GM12873 (cell line): ENCODE data around the gene TRPM1.

Experiments used
- CTCF ChIP-seq: IDR thresholded peaks from 2 replicates; pipeline ENCODE4 v1.5.1; 2012; ENCODE audit warnings: low read depth, mild to moderate bottlenecking, moderate library complexity, low read length, control low read depth; ENCODE audit not compliant: insufficient read depth; ENCODE audit errors: missing control alignments

TRPM1 gene

GRCh38 chr15:30963681-30964080 is 137.8 kb downstream of the TRPM1 start:
- no peak for TF ChIP-seq CTCF

- no peak for TF ChIP-seq CTCF
Observed at GRCh38 chr15:30962659-30963058, 138.9 kb downstream of the TRPM1 start.

GRCh38 chr15:30962079-30962478 is 139.4 kb downstream of the TRPM1 start:
- TF ChIP-seq CTCF, result no peak

- no peak for TF ChIP-seq CTCF
Observed at GRCh38 chr15:30958219-30958618, 143.3 kb downstream of the TRPM1 start.

GRCh38 chr15:30956216-30957124 is 145.1 kb downstream of the TRPM1 start:
- TF ChIP-seq CTCF, result no peak

GRCh38 chr15:30954674-30955073 is 146.9 kb downstream of the TRPM1 start:
- TF ChIP-seq CTCF, result no peak

- TF ChIP-seq CTCF, result no peak
Observed at GRCh38 chr15:30953731-30954378, 147.7 kb downstream of the TRPM1 start.
